ENCODE measurements around the gene JADE2.

Gene JADE2

DNA sequence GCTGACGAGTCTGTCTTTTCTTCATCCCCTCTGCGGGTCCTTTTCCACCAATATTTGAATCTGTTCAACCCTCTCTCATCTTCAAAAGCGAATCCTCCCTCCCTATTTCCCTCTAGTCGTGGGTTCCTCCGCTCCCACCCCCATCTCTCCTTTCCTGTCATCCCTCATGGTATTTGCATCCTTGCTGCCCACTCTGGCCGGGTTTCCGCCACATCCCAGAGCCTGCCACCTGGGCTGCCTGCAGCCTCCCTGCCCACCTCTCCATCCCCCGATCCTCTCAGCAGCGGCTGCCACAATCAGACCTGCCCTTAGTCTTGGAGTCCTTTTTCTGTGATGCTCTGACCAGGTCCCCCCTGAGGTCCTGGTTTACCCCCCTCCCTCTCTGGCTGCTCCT is 44.9 kb downstream of the JADE2 start:
- no peak for DNase-seq (ENCODE audit: low spot score)

DNA sequence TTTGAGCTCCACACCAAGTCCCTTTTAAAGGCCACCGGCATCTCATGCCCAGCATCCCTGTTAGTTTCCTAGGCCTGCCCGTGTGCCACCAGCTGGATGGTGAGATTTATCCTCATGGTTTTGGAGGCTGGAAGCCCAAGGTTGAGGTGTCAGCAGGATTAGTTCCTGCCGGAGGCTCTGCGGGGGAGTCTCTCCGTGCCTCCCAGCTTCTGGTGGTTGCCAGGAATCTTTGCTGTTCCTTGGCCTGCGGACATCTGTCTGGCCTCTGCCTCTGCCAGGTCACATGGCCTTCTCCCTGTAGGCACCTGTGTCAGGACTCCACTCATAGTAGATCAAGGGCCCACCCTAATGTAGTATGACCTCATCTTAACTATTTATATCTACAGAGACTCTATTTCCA is 45.4 kb downstream of the JADE2 start:
- no peak for DNase-seq (ENCODE audit: low spot score)

DNA sequence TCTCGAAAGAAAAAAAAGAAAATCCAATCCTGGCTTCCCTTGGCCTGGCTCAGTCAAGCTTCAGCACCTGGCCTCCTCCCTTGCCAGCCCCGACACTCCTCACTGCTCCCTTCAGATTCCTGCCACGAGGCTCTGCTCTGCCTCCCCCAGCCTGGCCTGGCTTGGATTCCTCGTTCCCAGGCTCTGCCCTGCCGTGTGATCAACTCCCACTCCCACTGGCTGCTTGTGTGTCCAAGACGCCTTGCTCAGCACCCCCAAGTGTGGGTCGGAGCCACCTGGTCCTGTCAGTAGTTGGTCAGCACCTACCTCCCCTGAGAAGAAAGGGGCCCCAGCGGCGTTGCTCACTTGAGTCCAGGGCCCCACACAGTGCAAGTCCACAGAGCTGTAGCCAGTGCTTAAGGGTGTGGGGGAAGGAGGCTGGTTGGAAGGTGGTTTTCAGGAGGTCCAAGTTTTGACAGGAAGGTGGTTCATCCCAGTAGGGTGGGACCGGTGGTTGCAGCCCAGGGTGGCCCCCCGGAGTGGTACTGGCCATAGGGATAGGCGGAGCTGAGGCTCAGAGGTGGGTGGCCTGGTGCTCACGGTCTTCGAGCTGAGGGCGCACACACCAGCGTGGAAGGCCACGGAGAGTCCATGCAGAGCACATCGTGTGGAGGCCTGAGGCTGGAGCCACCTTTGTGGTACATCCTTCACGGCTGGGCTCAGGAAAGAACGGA is 46.4 kb downstream of the JADE2 start:
- DNase-seq (ENCODE audit: low spot score): no peak

DNA sequence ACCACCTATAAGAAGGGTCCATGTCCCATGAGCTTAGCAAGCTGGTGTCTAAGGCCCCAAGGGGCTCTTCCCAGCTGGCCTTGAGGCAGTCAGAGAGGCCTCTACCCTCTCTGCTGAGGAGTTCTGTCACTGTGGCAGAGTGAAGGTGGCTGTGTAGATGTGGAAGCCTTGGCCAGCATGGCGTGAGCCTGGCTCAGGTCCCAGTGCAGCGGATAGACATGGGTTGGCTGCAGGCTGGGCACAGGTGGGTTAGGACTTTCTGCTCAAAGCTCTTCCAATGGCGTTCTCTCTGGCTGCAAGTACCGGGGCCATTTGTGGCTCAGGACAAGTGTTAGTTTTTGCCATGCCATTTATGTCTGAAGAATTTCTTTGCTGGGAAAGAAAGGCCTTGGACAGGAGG is 47.3 kb downstream of the JADE2 start:
- DNase-seq (ENCODE audit: low spot score): no peak

DNA sequence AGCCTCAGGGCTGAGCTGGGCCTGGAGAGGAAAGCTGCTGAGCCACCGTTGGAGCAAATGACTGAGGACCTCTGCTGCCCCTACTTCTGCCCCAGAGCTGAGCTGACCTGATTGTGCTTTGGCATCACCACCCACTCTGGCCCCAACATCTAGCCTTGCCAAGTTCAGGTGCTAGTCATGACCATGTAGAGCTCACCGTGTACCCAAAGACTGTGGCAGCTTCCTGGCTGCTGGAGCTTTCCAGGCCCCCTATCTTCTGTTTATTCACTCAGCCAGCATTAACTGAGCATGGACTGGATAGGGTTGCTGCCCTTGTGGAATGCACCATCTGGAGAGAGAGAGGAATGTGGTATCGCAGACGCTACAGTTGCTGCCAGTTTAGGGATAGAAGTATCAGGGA is 49.1 kb downstream of the JADE2 start:
- DNase-seq (ENCODE audit: low spot score): no peak

DNA sequence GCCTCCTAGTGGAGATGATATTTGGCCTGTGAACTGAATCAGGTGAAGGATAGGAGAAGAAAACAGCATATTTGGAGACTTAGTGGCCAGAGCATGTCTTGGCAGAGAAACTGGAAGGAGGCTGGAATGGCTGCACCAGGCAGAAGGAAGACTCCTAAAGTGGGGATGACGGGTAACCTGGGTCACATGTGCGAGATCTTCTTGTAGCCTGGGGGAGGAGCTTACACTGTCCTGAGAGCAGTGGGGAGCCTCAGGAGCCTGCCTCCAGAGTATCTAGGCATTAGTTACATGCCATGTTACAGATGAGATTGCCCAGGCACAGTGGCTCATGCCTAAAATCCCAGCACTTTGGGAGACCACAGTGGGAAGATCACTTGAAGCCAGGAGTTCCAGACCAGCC is 49.8 kb downstream of the JADE2 start:
- DNase-seq (ENCODE audit: low spot score): no peak

DNA sequence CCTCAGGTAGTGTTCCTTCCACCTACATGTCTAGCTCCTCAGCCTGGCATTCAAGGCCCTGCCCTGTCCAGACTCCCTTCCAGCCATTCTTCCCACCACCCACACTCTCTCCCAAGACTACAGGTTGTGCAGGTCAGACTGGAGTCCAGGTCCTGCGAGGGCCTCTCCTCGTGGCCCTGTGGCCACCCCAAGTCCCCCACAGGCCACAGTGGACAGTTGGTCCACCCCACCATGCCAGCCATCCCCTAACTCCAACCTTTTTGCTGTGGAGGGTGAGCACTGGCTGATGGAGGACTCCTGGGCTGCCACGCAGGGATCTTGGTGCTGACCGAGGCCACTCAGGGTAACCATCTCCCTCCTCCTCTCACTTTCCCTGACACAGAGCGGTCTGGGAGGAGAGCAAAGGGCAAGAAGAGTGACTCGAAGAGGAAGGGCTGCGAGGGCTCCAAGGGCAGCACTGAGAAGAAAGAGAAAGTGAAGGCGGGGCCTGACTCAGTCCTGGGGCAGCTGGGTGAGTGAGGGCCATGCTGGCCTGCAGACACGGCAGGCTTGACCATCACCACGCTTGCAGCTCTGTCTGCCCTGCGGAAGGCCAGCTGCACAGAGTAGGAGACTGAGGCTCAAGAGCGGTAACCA is 51.0 kb downstream of the JADE2 start:
- no peak for DNase-seq (ENCODE audit: low spot score)

DNA sequence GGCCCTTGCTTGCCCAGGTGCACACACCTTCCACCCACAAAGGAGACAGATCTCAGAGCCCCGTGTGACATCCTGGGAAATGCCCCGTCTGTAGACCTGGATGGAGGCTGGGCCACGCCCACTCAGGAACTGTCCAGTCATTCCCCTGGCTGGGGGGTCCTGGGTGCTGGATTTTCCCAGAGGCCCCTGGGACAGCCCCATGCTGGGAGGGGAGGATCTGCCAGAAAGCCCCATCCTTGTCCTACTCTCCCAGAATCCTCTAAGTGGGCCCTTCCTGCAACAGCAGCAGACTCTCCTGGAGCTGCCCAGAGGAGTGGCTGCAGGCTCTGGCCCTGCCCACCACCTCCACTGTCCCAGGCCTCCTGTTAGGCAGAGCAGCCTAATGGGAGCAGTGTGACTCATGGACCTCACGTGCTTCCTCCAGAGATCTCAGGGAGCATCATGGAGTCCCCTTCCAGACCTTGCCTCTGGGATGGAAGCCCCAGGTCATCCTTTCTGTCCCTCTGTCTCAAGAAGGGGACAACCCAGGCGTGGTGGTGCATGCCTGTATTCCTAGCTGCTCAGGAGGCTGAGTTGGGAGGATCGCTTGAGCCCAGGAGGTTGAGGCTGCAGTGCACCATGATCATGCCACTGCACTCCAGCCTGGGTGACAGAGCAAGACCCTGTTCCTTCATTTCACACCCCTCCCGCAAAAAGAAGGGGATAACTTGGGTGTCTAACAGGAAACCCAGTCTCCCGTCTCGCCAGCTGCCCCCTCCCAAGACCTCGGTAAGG is 51.7 kb downstream of the JADE2 start:
- no peak for DNase-seq (ENCODE audit: low spot score)

DNA sequence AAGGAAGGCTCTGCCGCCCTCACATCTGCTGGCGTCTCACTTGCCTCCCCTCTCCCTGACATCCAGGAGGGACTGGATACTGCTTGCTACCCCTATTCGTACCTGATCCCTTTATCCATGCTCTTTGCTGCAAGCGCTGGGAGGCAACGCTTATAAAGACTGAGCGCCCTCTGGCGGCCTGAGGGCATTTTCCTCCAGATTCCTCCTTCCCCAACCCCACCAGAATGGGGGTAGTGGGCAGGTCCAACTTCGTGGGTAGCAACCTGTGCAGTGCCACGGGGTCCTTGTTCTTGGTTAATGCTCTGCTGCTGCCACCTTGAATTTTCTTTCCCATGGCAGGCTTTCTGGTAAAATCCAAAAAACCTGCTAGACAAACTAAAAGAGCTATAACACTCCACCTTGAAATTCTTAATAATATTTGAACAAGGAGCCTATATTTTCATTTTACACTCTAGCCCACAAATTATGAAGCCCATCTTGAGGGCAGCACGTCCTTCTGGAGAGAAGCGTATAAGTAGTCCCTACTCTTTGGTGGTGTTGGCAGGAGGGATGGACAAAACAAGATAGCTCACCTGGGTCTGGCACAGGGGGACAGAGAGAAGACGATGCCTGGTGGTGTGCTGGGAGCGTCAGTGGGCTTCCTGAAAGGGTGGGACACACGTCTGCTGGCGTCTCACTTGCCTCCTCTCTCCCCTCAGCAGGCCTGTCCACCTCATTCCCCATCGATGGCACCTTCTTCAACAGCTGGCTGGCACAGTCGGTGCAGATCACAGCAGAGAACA is 52.5 kb downstream of the JADE2 start:
- peak; percentile 76 for DNase-seq (ENCODE audit: low spot score)

DNA sequence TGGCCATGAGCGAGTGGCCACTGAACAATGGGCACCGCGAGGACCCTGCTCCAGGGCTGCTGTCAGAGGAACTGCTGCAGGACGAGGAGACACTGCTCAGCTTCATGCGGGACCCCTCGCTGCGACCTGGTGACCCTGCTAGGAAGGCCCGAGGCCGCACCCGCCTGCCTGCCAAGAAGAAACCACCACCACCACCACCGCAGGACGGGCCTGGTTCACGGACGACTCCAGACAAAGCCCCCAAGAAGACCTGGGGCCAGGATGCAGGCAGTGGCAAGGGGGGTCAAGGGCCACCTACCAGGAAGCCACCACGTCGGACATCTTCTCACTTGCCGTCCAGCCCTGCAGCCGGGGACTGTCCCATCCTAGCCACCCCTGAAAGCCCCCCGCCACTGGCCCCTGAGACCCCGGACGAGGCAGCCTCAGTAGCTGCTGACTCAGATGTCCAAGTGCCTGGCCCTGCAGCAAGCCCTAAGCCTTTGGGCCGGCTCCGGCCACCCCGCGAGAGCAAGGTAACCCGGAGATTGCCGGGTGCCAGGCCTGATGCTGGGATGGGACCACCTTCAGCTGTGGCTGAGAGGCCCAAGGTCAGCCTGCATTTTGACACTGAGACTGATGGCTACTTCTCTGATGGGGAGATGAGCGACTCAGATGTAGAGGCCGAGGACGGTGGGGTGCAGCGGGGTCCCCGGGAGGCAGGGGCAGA is 53.3 kb downstream of the JADE2 start:
- DNase-seq (ENCODE audit: low spot score): no peak

DNA sequence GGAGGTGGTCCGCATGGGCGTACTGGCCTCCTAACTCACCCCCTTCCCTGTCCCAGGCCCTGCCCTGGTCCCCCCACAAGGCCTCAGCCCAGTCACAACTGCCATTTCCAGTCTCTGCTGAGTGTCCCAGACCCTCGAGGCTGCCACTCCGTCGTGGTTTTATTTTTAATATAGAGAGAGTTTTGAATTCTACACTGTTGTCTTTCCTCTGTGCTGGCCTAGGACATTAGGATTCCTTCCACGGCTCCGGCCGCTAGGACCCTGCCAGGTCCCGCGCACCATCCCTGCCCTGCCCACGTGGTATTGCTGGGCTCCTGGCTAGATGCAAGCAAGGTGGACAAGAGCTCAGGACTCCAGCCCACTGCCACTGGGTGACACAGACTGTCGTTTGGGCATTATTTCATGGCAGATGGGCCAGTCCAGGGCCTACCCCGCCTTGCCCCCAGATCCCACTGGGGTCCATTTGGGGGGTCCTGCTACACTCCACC is 53.9 kb downstream of the JADE2 start:
- DNase-seq (ENCODE audit: low spot score): no peak

DNA sequence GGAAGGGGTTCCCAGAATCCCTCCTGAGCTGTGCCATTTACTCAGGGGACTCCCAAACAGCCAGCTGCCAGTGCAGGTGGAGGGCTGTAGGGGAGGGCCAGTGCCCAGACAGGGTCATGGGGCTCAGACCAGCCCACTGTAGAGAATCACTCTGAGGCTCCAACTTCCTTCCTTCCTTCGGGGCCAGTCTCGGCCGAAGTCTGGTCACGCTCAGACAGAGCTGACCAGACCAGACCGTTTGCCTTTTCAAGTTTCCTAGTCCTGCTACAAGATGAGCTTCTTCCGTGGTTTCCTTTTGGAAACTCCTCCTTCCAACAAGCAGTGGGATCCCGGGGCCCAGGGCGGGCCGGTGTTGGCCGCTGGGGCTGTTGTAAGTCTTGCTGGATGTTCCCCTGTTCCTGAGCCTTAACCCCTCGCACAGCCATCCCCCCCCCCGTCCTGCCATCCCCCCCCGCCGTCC is 54.6 kb downstream of the JADE2 start:
- no peak for DNase-seq (ENCODE audit: low spot score)

DNA sequence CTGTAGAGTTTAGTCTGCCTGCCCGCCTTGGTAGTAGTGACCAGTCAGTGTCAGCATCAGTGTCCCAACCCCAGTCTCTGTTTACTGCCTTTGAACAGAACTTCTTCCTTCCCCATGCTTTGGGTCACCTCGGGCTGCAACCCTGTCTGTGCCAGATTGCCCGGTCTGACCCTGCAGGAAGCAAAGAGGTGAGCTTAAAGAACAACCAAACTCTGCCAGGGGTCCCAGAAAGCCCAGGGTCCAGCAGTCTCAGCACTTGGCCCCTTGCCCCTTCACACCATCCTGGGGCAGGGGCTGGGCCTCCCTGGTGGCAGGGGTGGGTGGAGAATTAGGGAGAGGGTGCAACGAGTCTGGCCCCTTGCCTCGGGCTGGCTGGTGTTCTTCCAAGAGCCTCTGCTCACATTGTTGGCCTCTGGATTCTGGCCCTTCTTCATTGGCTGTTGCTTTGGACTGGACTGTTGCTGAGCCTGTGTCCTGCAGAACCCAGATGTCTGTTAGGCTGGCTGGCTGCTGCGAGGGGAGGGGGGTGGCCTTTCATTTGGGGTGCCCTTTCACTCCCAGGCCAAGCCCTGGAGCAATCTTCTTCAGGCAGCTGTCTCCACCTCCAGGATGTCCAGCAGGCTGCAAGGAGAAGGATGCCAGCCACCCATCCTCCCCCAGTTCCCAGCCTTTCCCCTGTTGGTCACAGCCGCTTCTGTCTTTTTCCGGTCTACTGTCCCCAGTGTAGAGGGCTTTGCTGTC is 55.9 kb downstream of the JADE2 start:
- no peak for DNase-seq (ENCODE audit: low spot score)

DNA sequence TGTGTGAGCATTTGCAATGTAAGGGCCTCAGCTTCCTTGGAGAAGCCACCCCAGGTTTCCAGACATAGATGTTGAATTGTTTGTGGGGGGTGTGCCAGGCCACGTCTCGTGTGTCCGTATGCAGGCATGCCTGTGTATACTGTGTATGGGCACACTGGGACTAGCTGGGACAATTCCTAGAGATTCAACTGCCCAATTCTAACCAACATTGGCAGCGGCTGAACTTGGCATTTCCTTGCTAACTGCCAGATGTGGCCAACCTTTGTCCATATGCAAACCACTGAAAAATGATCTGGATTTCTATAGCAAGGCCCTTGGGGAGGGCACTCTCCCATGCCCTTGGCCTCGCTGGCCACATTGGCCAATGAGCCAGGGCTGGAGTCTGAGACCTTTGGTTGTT is 56.8 kb downstream of the JADE2 start:
- no peak for DNase-seq (ENCODE audit: low spot score)

DNA sequence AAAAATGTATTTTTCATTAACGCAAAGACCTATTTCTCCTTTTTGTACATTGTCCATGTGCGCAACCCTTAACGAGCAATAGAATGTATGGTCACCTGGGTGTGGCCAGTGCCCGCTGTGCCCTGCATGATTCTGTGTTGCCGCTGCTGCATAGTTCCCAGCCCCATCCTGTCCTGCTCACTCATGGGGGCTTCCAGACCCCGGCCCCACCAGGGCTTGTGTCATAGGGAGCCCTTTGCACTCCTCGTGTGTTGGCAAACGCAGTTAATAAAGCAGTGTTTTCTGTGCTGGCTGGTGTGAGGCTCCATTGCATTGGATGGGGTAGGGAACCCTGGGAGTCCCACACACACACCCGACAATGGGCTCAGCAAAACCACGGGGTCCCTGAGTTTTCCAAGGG is 57.5 kb downstream of the JADE2 start:
- DNase-seq (ENCODE audit: low spot score): no peak

DNA sequence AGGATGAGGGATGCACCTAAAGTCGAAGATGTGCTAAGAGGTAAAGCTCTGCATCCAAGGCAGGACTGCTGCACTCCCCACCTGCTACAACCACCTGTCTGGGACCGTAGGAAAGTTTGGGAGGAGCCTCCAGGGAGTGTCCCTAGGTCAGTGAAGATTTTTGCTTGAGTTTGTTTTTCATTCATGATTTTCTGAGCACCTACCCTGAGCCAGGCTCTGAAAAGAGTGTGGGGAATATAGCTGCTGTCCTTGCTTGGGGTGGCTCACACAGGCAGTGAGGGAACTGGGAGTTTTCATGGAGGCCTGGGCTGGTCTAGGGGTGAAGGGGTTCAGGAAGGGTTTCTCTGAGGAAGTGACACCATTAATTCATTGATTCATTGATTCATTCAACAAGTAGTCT is 58.3 kb downstream of the JADE2 start:
- DNase-seq (ENCODE audit: low spot score): no peak

DNA sequence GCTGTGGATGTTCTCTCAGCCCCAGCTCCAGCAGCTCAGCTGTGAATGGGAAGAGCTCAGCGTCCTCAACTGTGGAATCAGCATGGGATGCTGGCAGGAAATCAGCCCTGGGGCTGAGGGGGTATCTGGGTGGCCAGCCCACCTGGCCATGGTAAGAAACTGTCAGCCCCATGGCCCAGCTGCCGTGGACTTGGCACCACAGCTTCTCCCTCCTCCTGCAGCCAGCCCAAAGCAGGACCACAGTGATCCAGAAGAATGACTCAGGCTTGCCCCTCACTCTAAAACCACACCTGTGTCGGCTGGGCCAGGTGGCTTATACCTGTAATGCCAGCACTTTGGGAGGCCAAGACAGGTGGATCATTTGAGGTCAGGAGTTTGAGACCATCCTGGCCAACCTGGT is 59.2 kb downstream of the JADE2 start:
- DNase-seq (ENCODE audit: low spot score): no peak

DNA sequence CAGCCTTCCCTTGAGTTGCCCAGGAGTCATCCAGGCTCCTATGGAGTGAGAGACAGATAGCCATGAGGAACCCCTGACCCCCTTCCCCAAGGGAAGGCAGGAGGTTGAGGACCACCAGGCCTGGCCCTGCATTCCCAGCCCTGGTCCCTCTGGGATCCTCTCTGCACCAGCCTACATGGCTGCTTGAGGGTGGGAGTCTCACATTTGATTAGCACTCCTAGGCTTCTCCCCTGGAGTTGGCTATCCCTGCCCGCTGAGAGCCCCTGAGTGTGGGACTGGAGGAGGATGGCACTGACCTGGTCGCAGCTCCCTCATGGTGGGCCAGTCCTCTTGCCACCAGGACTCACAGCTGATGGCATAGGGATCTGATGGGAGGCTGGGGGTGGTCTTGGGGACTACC is 60.5 kb downstream of the JADE2 start:
- DNase-seq (ENCODE audit: low spot score): no peak

DNA sequence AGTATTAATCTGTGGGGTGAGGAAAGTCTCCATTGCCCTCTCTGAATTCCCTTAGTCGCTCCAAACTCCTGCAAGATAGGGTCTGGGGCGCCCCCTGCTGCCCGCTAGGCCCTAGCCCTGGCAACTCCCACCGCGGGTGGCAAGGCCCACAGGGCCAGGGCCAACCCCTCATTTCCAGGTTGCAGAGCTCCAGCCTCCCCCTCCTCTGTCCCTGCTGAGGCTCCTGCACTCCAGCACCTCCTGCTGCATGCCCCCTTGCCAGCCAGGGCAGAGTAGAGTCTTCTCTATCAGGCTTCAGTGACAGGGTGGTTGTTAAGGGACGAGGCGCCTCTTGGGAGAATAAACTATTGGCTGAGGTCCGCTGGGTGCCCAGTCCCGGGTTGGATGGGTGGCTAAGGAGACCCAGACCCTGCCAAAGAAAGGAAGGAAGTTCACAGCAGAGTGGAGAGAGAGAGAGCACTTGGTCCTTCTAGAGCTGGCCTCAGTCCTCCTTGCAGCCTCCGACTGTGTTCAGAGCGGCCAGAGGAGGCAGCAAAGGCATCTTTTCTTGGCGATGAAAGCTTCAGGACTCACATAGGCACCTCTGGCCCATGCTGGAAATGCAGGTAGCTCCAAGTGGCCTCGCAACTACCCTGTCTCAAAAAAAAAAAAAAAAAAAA is 61.5 kb downstream of the JADE2 start:
- DNase-seq (ENCODE audit: low spot score): peak; percentile 88

DNA sequence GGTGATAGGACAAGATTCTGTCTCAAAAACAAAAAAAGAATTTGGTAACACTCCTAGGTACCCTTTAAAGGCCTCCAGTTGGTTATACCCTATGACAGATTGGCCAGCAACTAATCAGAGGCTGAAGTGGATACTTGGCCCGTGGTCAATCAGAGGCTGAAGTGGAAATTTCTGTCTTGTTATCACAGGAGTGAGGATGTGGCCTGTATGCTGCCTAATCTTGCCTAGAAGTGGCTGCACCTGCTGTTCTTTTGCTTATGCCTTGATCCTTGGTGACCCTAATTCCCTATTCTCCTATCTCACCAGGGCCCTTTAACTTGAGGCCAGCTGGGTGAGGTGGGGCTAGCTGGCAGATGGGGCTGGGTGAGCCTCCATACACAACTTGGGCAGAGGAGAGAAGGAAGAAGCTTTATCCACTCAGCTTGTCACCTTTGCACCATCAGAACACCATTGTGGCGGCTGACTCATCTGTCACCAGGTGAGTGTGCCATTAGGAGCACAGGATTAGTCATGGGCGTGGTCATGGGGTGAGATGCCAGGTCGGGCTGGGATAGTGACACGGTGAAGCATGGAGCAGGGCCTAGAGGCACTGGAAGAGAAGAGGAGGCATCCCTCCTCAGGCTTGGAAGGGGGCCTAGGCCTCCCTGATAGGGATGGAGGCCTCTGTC is 65.7 kb downstream of the JADE2 start:
- DNase-seq (ENCODE audit: low spot score): peak; percentile 72
